HEK293 (cell line): Measurements from ENCODE around the gene RGS6.

Experiments
- CTCF ChIA-PET: fragments of 350-600 bp; formaldehyde crosslinking; extraction: SDS; loops from one replicate; lab custom pipeline; 2021; ENCODE audit warnings: antibody characterized with exemption; lab: Yijun Ruan, JAX
- POLR2A ChIA-PET: fragments of 300-600 bp; formaldehyde crosslinking; extraction: SDS; loops from one replicate; lab custom pipeline; 2020; ENCODE audit warnings: antibody characterized with exemption, inconsistent platforms; lab: Yijun Ruan, JAX
- H3K27ac ChIP-seq: fragments of 200-500 bp; sonication (Bioruptor generic); 2 replicates; pipeline ENCODE4 v1.5.1; 2014; ENCODE audit warnings: low read depth, low read length, control low read depth, inconsistent platforms; ENCODE audit errors: extremely low read depth
- H3K36me3 ChIP-seq, 2 experiments: fragments of 200-500 bp in 1 of 2; sonication (Bioruptor generic) in 1 of 2; 1 replicate in 1 of 2; 2 replicates in 1 of 2; pipeline ENCODE4 v1.5.1; 2014 to 2017; ENCODE audit warnings: inconsistent platforms in 2 of 2, low read length in 2 of 2; ENCODE audit not compliant: control insufficient read depth in 2 of 2, insufficient read depth in 1 of 2
- H3K4me1 ChIP-seq: fragments of 200-500 bp; sonication (Bioruptor generic); 2 replicates; pipeline ENCODE4 v1.5.1; 2014; ENCODE audit warnings: mild to moderate bottlenecking, low read length, inconsistent platforms; ENCODE audit not compliant: control insufficient read depth, insufficient read depth
- H3K4me3 ChIP-seq: 2 replicates; pipeline ENCODE4 v1.5.1; 2011; ENCODE audit warnings: low read depth, mild to moderate bottlenecking, control low read depth, low read length, moderate library complexity
- H3K9me3 ChIP-seq: fragments of 200-500 bp; sonication (Bioruptor generic); 2 replicates; pipeline ENCODE4 v1.5.1; 2014; ENCODE audit warnings: low read depth, low read length, inconsistent platforms; ENCODE audit not compliant: control insufficient read depth, insufficient read depth
- BCL11A ChIP-seq: fragments of 450-650 bp; formaldehyde crosslinking; IDR thresholded peaks from 2 replicates; pipeline ENCODE4 v1.5.1; 2016; ENCODE audit warnings: low read depth, missing biosample characterization, missing genetic modification characterization
- CTCF ChIP-seq: fragments of 450-650 bp; formaldehyde crosslinking; IDR thresholded peaks from 2 replicates; pipeline ENCODE4 v1.5.1; 2016; ENCODE audit warnings: missing biosample characterization, missing genetic modification characterization
- EGR2 ChIP-seq: fragments of 450-650 bp; formaldehyde crosslinking; IDR thresholded peaks from 2 replicates; pipeline ENCODE4 v1.5.1; 2016; ENCODE audit warnings: low read depth, missing biosample characterization, missing genetic modification characterization
- HOXA7 ChIP-seq: sonication (generic); formaldehyde crosslinking; IDR thresholded peaks from 2 replicates; pipeline ENCODE4 v1.8.1; 2022; ENCODE audit warnings: missing genetic modification reagents, borderline replicate concordance
- HOXD13 ChIP-seq: sonication (generic); formaldehyde crosslinking; IDR thresholded peaks from 2 replicates; pipeline ENCODE4 v1.8.0; 2022; ENCODE audit warnings: missing genetic modification reagents, borderline replicate concordance
- KLF17 ChIP-seq: fragments of 450-650 bp; formaldehyde crosslinking; IDR thresholded peaks from 2 replicates; pipeline ENCODE4 v1.5.1; 2016; ENCODE audit warnings: missing biosample characterization, missing genetic modification characterization
- MEIS1 ChIP-seq: sonication (generic); formaldehyde crosslinking; IDR thresholded peaks from 2 replicates; pipeline ENCODE4 v1.8.1; 2022; ENCODE audit warnings: missing genetic modification reagents, mild to moderate bottlenecking, borderline replicate concordance
- PRDM2 ChIP-seq: fragments of 450-650 bp; formaldehyde crosslinking; IDR thresholded peaks from 2 replicates; pipeline ENCODE4 v1.5.1; 2016; ENCODE audit warnings: missing biosample characterization, missing genetic modification characterization, borderline replicate concordance
- RBAK ChIP-seq: fragments of 450-650 bp; formaldehyde crosslinking; IDR thresholded peaks from 2 replicates; pipeline ENCODE4 v1.5.1; 2016; ENCODE audit warnings: missing biosample characterization, missing genetic modification characterization
- ZBTB48 ChIP-seq: fragments of 450-650 bp; formaldehyde crosslinking; IDR thresholded peaks from 2 replicates; pipeline ENCODE4 v1.5.1; 2016; ENCODE audit warnings: missing biosample characterization, missing genetic modification characterization
- ZFHX2 ChIP-seq: fragments of 450-650 bp; formaldehyde crosslinking; conservative IDR thresholded peaks from 2 replicates; pipeline ENCODE4 v1.5.1; 2016; ENCODE audit warnings: missing biosample characterization, missing genetic modification characterization
- ZNF292 ChIP-seq: fragments of 450-650 bp; formaldehyde crosslinking; IDR thresholded peaks from 2 replicates; pipeline ENCODE4 v1.5.1; 2016; ENCODE audit warnings: low read depth, missing biosample characterization, missing genetic modification characterization, borderline replicate concordance
- ZNF37A ChIP-seq: fragments of 450-650 bp; IDR thresholded peaks from 2 replicates; pipeline ENCODE4 v1.5.1; 2018; ENCODE audit warnings: missing biosample characterization, missing genetic modification characterization
- ZNF416 ChIP-seq: fragments of 450-650 bp; formaldehyde crosslinking; IDR thresholded peaks from 2 replicates; pipeline ENCODE4 v1.5.1; 2016; ENCODE audit warnings: missing biosample characterization, missing genetic modification characterization
- ZNF768 ChIP-seq: fragments of 450-650 bp; formaldehyde crosslinking; IDR thresholded peaks from 2 replicates; pipeline ENCODE4 v1.5.1; 2018; ENCODE audit warnings: missing biosample characterization, mild to moderate bottlenecking, missing genetic modification characterization
- ZNF777 ChIP-seq: fragments of 450-650 bp; formaldehyde crosslinking; IDR thresholded peaks from 2 replicates; pipeline ENCODE4 v1.5.1; 2017; ENCODE audit warnings: missing biosample characterization, missing genetic modification characterization, borderline replicate concordance

Gene RGS6

GRCh38 chr14:72443256-72443655 is 511.0 kb downstream of the RGS6 start:
- Histone ChIP-seq H3K4me3 (no peak overlapping the region), H3K4me1 (no peaks in the 10 kb centered on the region), H3K27ac (no peak overlapping the region), H3K9me3 (no peaks in the 10 kb centered on the region), H3K36me3 (no peaks in the 10 kb centered on the region)
- CTCF ChIA-PET = no interaction called here
- TF ChIP-seq CTCF (no peak), HOXD13 (CRISPR knock-in tag) (no peak), ZBTB48 (no peak), ZNF416 (tag by site-specific recombination) (no peak), ZNF292 (tag by site-specific recombination) (no peak)
- TF ChIP-seq, all 188 proteins: peak for 0
- POLR2A ChIA-PET = no interaction called here

GRCh38 chr14:72443991-72444441 is 511.8 kb downstream of the RGS6 start:
- no peak for TF ChIP-seq ZNF777 (tag by site-specific recombination)
- no peak for TF ChIP-seq RBAK
- TF ChIP-seq ZNF768 (tag by site-specific recombination) = no peak
- no peak for TF ChIP-seq BCL11A
- TF ChIP-seq ZNF37A (tag by site-specific recombination) = no peak
- no peak for TF ChIP-seq PRDM2 (tag by site-specific recombination)
- TF ChIP-seq MEIS1 (CRISPR knock-in tag) = no peak
- no peak for TF ChIP-seq KLF17
- TF ChIP-seq HOXA7 (CRISPR knock-in tag) = no peak
- TF ChIP-seq EGR2 (tag by site-specific recombination) = peak; percentile 94
- peak; percentile 97 for TF ChIP-seq ZFHX2 (tag by site-specific recombination)
- TF ChIP-seq, all 188 proteins: peak for 2
- ChIA-PET CTCF (interaction anchor here (0.5 to 0.6 kb wide), 2 partner anchors 104 to 389 kb away, joined by 3 read pairs; no protein-coding TSS in a partner anchor), POLR2A (no interaction called here)
- Histone ChIP-seq H3K4me1 (no peaks in the 10 kb centered on the region), H3K9me3 (no peaks in the 10 kb centered on the region), H3K4me3 (no peak overlapping the region), H3K36me3 (no peaks in the 10 kb centered on the region), H3K27ac (no peak overlapping the region)
